ENCODE results near the gene MYCBPAP. TPM values are rescaled to one million over a fixed set of nuclear protein-coding genes. Genes with fewer than 3 reads are reported as not detected.

Gene MYCBPAP
- polyA plus RNA-seq, 2 of the 4 experiments (the other 2 are of a cell fraction) = 0.93 to 2.5 TPM

GRCh38 chr17:50479522-50480141 is 28.6 kb upstream of the MYCBPAP start:
- WGBS (ENCODE audit: missing lambda C conversion rate) = 13% methylated on average over 15 of the region's 19 CpGs
- no peak for FAIRE-seq

GRCh38 chr17:50480142-50480764 is 28.0 kb upstream of the MYCBPAP start:
- ATAC-seq (no peak), DNase-seq (ENCODE audit: low read depth in 1 of 2, low spot score in 1 of 2) (no peak), FAIRE-seq (no peak)
- Histone ChIP-seq H3K4me1 (peaks cover 31% of the 10 kb centered on the region), H3K9me3 (no peaks in the 10 kb centered on the region), H3K4me3 (no peak overlapping the region; the same call in 2 of the 3 replicates), H3K4me2 (peak overlapping the region; percentile 76), H3K27ac (peak overlapping the region in 1 of 2 experiments; percentile 91; a peak in 3 of 6 replicates)
- TF ChIP-seq CBX2 (IDR thresholded peaks at IDR 0.05; ENCODE audit: borderline replicate concordance, low read depth) (no peak), PBX3 (IDR thresholded peaks at IDR 0.05) (no peak), JUNB (IDR thresholded peaks at IDR 0.05) (no peak), MAZ (IDR thresholded peaks at IDR 0.05; ENCODE audit: borderline replicate concordance, low read depth, low read length) (no peak)
- CTCF ChIA-PET = interaction anchor here (1.0 to 10.0 kb wide), 30 partner anchors 8 to 382 kb away, joined by 3 to 238 read pairs (median 5); partner anchors contain the start of genes CHAD, COL1A1, EPN3 and LRRC59
- 88% methylated on average over 7 of the region's 7 CpGs for WGBS (ENCODE audit: missing lambda C conversion rate)
- POLR2A ChIA-PET = interaction anchor here (0.9 to 1.0 kb wide), 5 partner anchors 23 to 328 kb away, joined by 3 to 4 read pairs (median 3); no protein-coding TSS in a partner anchor

More at GRCh38 chr17:50479522-50480141, 28.6 kb upstream of the MYCBPAP start:
- Histone ChIP-seq H3K4me3 (peak overlapping the region; percentile 65), H3K4me1 (peaks cover 31% of the 10 kb centered on the region), H3K9me3 (no peaks in the 10 kb centered on the region), H3K27ac (peak overlapping the region; percentile 79 to 91), H3K4me2 (peak overlapping the region; percentile 76)
- CTCF ChIA-PET = interaction anchor here (0.7 to 10.0 kb wide), 52 partner anchors 8 to 474 kb away, joined by 3 to 238 read pairs (median 4); partner anchors contain the start of genes CHAD, COL1A1, EPN3 and LRRC59
- DNase-seq (ENCODE audit: low read depth in 1 of 2, low spot score in 1 of 2) (peak; percentile 92 to 97), ATAC-seq (peak; percentile 77 to 83)
- TF ChIP-seq NPAS2 (CRISPR knock-in tag; IDR thresholded peaks at IDR 0.05; ENCODE audit: borderline replicate concordance) = 0 out of 2 replicates have a peak, but pooled peaks have one; percentile 39
- TF ChIP-seq SMC3 (IDR thresholded peaks at IDR 0.05) = peak; percentile 29; the same call in 1 of the 3 replicates
- peak; percentile 37 to 45; a peak in 3 of 5 replicates for TF ChIP-seq RAD21 (conservative IDR thresholded peaks at IDR 0.05 in 1 of 2, IDR thresholded peaks at IDR 0.05 in 1 of 2)
- TF ChIP-seq NR3C1 (IDR thresholded peaks at IDR 0.05) = no peak
- no peak for TF ChIP-seq POLR2A (IDR thresholded peaks at IDR 0.05; ENCODE audit: low read length)
- no peak for TF ChIP-seq FOXS1 (CRISPR knock-in tag; IDR thresholded peaks at IDR 0.05)
- TF ChIP-seq BHLHE40 (IDR thresholded peaks at IDR 0.05; ENCODE audit: low read depth, low read length) = peak; percentile 98
- peak; percentile 23; the same call in 2 of the 3 replicates for TF ChIP-seq CTCF (IDR thresholded peaks at IDR 0.05)
- peak; percentile 76 for TF ChIP-seq MYC (IDR thresholded peaks at IDR 0.05; ENCODE audit: borderline replicate concordance, low read length)
- TF ChIP-seq RARB (CRISPR knock-in tag; IDR thresholded peaks at IDR 0.05) = no peak
- TF ChIP-seq EP300 (IDR thresholded peaks at IDR 0.05) = no peak
- TF ChIP-seq MAZ (IDR thresholded peaks at IDR 0.05; ENCODE audit: borderline replicate concordance, low read depth, low read length) = no peak
- TF ChIP-seq POLR2AphosphoS2 (conservative IDR thresholded peaks at IDR 0.05; ENCODE audit: low read length) = no peak
- TF ChIP-seq JUN (IDR thresholded peaks at IDR 0.05) = no peak
- TF ChIP-seq E2F6 (IDR thresholded peaks at IDR 0.05; ENCODE audit: borderline replicate concordance, low read depth) = peak; percentile 71
- TF ChIP-seq PBX3 (IDR thresholded peaks at IDR 0.05) = no peak
- TF ChIP-seq MAX (IDR thresholded peaks at IDR 0.05) = peak; percentile 95
- POLR2A ChIA-PET = interaction anchor here (0.6 to 1.0 kb wide), 13 partner anchors 8 to 386 kb away, joined by 3 to 6 read pairs (median 3); partner anchors contain the start of genes LRRC59 and TOB1

Data from A549 (cell line).